Liver (tissue), 9 donors: ENCODE measurements around the gene HARS2. TPM values are rescaled to one million over a fixed set of nuclear protein-coding genes. Genes with fewer than 3 reads are reported as not detected.
A peak's percentile ranks its signal among the peaks of the same experiment; 100 is the strongest.

Experiments used
- DNase-seq: peaks from one replicate; pipeline ENCODE4 v3.0.0-alpha.2; 2017; ENCODE audit warnings: low spot score
- H3K27ac ChIP-seq, 2 donors: one replicate each; pipeline ENCODE4 v1.7.0; 2013; ENCODE audit warnings: inconsistent platforms in 2 of 2, low read length in 2 of 2, control low read depth in 1 of 2, low read depth in 1 of 2, mild to moderate bottlenecking in 1 of 2
- H3K27me3 ChIP-seq, 4 donors: one replicate each; pipeline versions ENCODE4 v1.6.1 to v1.7.0; 2013; ENCODE audit warnings: low read length in 3 of 4, inconsistent platforms in 1 of 4, mild to moderate bottlenecking in 1 of 4, moderate library complexity in 1 of 4; ENCODE audit not compliant: control insufficient read depth in 4 of 4, insufficient read depth in 4 of 4
- H3K36me3 ChIP-seq, 4 donors: one replicate each; pipeline versions ENCODE4 v1.6.1 to v1.7.0; 2013; ENCODE audit warnings: low read length in 3 of 4, mild to moderate bottlenecking in 3 of 4, low read depth in 1 of 4, moderate library complexity in 1 of 4; ENCODE audit not compliant: control insufficient read depth in 4 of 4, insufficient read depth in 3 of 4
- H3K4me1 ChIP-seq, 4 donors: one replicate each; pipeline versions ENCODE4 v1.6.1 to v1.7.0; 2013; ENCODE audit warnings: low read length in 3 of 4, mild to moderate bottlenecking in 3 of 4, moderate library complexity in 1 of 4; ENCODE audit not compliant: control insufficient read depth in 4 of 4, insufficient read depth in 4 of 4
- H3K4me3 ChIP-seq, 3 donors: one replicate each; pipeline versions ENCODE4 v1.6.1 to v1.7.0; 2013; ENCODE audit warnings: low read length in 3 of 3, control low read depth in 1 of 3, low read depth in 1 of 3, mild to moderate bottlenecking in 1 of 3
- H3K9ac ChIP-seq, 2 donors: one replicate each; pipeline ENCODE4 v1.7.0; 2013; ENCODE audit warnings: low read length in 2 of 2, mild to moderate bottlenecking in 2 of 2, moderate library complexity in 2 of 2, control low read depth in 1 of 2, low read depth in 1 of 2
- H3K9me3 ChIP-seq, 4 donors: one replicate each; pipeline versions ENCODE4 v1.6.1 to v1.7.0; 2013; ENCODE audit warnings: low read length in 3 of 4; ENCODE audit not compliant: control insufficient read depth in 4 of 4
- ATF3 ChIP-seq: IDR thresholded peaks from 2 replicates; pipeline ENCODE4 v1.6.1; 2016; ENCODE audit warnings: antibody characterized with exemption
- EGR1 ChIP-seq, 2 donors: IDR thresholded peaks; 2 replicates each; pipeline ENCODE4 v1.6.1; 2016 to 2018; ENCODE audit warnings: antibody characterized with exemption in 2 of 2, low read depth in 2 of 2
- FOXA1 ChIP-seq: IDR thresholded peaks from 2 replicates; pipeline ENCODE4 v1.6.1; 2016; ENCODE audit warnings: antibody characterized with exemption
- FOXA2 ChIP-seq: IDR thresholded peaks from 2 replicates; pipeline ENCODE4 v1.6.1; 2016; ENCODE audit warnings: antibody characterized with exemption
- GABPA ChIP-seq, 2 donors: IDR thresholded peaks in 1 of 2; conservative IDR thresholded peaks in 1 of 2; 2 replicates each; pipeline ENCODE4 v1.6.1; 2016; ENCODE audit warnings: antibody characterized with exemption in 2 of 2, mild to moderate bottlenecking in 1 of 2, moderate library complexity in 1 of 2
- HNF4A ChIP-seq, 2 donors: conservative IDR thresholded peaks; 2 replicates each; pipeline ENCODE4 v1.6.1; 2016; ENCODE audit warnings: antibody characterized with exemption in 2 of 2, mild to moderate bottlenecking in 2 of 2
- HNF4G ChIP-seq: IDR thresholded peaks from 2 replicates; pipeline ENCODE4 v1.6.1; 2016; ENCODE audit warnings: antibody characterized with exemption
- JUND ChIP-seq, 2 donors: IDR thresholded peaks; 2 replicates each; pipeline ENCODE4 v1.6.1; 2016; ENCODE audit warnings: antibody characterized with exemption in 2 of 2
- RAD21 ChIP-seq, 2 donors: IDR thresholded peaks; 2 replicates each; pipeline ENCODE4 v1.6.1; 2016; ENCODE audit warnings: antibody characterized with exemption in 2 of 2, mild to moderate bottlenecking in 2 of 2
- REST ChIP-seq: IDR thresholded peaks from 2 replicates; pipeline ENCODE4 v1.6.1; 2016; ENCODE audit warnings: antibody characterized with exemption, mild to moderate bottlenecking
- RXRA ChIP-seq, 2 donors: IDR thresholded peaks; 2 replicates each; pipeline ENCODE4 v1.6.1; 2017 to 2018; ENCODE audit warnings: antibody characterized with exemption in 2 of 2, mild to moderate bottlenecking in 1 of 2
- SP1 ChIP-seq: IDR thresholded peaks from 2 replicates; pipeline ENCODE4 v1.6.1; 2018; ENCODE audit warnings: antibody characterized with exemption, mild to moderate bottlenecking
- TAF1 ChIP-seq: conservative IDR thresholded peaks from 2 replicates; pipeline ENCODE4 v1.6.1; 2016; ENCODE audit warnings: antibody characterized with exemption, mild to moderate bottlenecking
- YY1 ChIP-seq: IDR thresholded peaks from 2 replicates; pipeline ENCODE4 v1.6.1; 2016; ENCODE audit warnings: antibody characterized with exemption, mild to moderate bottlenecking
- WGBS: extraction: QIAGEN DNeasy Blood & Tissue Kit; methylation state at CpG from one replicate; pipeline ENCODE4 v1.1.7; 2013; 5-methylcytosine and 5-hydroxymethylcytosine counted together
- polyA plus RNA-seq, 2 donors: library from polyadenylated mRNA; stranded (reverse) in 1 of 2; unstranded in 1 of 2; fragments of 200-250 nt in 1 of 2; fragments of >200 nt in 1 of 2; fragmentation: Nextera tagmentation in 1 of 2; extraction: Ambion mirVana in 1 of 2; gene quantifications; one replicate each; pipeline versions ENCODE4 v1.2.1 to v1.2.3, GENCODE V29; 2013 to 2015
- total RNA-seq, 2 donors: library from RNA; depleted of rRNA; stranded (reverse); fragments of >200 nt; gene quantifications; one replicate each; pipeline ENCODE4 v1.2.3, GENCODE V29; 2014
- TF ChIP-seq, protein P1 (sequence below): fragments of 150-350 bp; IDR thresholded peaks from 2 replicates; pipeline ENCODE4 v1.5.1; 2017; ENCODE audit warnings: improper control_type of control experiment, low read depth, low read length; ENCODE audit not compliant: missing input control
- TF ChIP-seq, protein P2 (sequence below): IDR thresholded peaks from 2 replicates; pipeline ENCODE4 v1.6.1; 2016; ENCODE audit warnings: antibody characterized with exemption
- donor health status: healthy.
- donor health status: healthy.
- donor health status: healthy.
- donor health status: healthy.
- donor health status: healthy.

Gene HARS2
- total and polyA plus RNA-seq, 4 donors = 8.6 to 16.3 (median 10.8) TPM

GRCh38 chr5:140725799-140726471 lies 34.7 kb downstream of the HARS2 start:
- 10% methylated on average over 23 of the region's 23 CpGs for WGBS
- H3K9ac ChIP-seq = no peak overlapping the region
- no peak overlapping the region for H3K27ac ChIP-seq
- no peaks in the 10 kb centered on the region for H3K4me1 ChIP-seq
- H3K27me3 ChIP-seq = no peaks in the 10 kb centered on the region
- H3K4me3 ChIP-seq = no peak overlapping the region
- TF ChIP-seq JUND (IDR thresholded peaks at IDR 0.05) = peak in 1 of 2 donors; percentile 36
- TF ChIP-seq EGR1 (IDR thresholded peaks at IDR 0.05; ENCODE audit: low read depth in 2 of 2) = peak in 1 of 2 donors; percentile 21
- no peak for TF ChIP-seq FOXA2
- TF ChIP-seq ATF3 = peak; percentile 99
- TF ChIP-seq RAD21 (IDR thresholded peaks at IDR 0.05) = peak in 1 of 2 donors; percentile 5
- TF ChIP-seq YY1 = peak; percentile 49
- TF ChIP-seq TAF1 = no peak
- TF ChIP-seq, protein P1, sequence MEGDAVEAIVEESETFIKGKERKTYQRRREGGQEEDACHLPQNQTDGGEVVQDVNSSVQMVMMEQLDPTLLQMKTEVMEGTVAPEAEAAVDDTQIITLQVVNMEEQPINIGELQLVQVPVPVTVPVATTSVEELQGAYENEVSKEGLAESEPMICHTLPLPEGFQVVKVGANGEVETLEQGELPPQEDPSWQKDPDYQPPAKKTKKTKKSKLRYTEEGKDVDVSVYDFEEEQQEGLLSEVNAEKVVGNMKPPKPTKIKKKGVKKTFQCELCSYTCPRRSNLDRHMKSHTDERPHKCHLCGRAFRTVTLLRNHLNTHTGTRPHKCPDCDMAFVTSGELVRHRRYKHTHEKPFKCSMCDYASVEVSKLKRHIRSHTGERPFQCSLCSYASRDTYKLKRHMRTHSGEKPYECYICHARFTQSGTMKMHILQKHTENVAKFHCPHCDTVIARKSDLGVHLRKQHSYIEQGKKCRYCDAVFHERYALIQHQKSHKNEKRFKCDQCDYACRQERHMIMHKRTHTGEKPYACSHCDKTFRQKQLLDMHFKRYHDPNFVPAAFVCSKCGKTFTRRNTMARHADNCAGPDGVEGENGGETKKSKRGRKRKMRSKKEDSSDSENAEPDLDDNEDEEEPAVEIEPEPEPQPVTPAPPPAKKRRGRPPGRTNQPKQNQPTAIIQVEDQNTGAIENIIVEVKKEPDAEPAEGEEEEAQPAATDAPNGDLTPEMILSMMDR = no peak
- peak; percentile 98 for TF ChIP-seq REST
- no peak for TF ChIP-seq HNF4G
- H3K9me3 ChIP-seq = no peaks in the 10 kb centered on the region
- no peaks in the 10 kb centered on the region for H3K36me3 ChIP-seq
- DNase-seq = peak; percentile 46

GRCh38 chr5:140733098-140733497 lies 41.8 kb downstream of the HARS2 start:
- WGBS = 62% methylated on average over 4 of the region's 4 CpGs

More at GRCh38 chr5:140733098-140733497, 41.8 kb downstream of the HARS2 start:
- TF ChIP-seq GABPA (IDR thresholded peaks at IDR 0.05 in 1 of 2, conservative IDR thresholded peaks at IDR 0.05 in 1 of 2) (no peak), REST (no peak), FOXA1 (no peak), TAF1 (no peak), EGR1 (IDR thresholded peaks at IDR 0.05; ENCODE audit: low read depth in 2 of 2) (no peak), JUND (IDR thresholded peaks at IDR 0.05) (no peak), RXRA (IDR thresholded peaks at IDR 0.05) (no peak), HNF4A (conservative IDR thresholded peaks at IDR 0.05) (no peak), FOXA2 (no peak), SP1 (no peak), YY1 (no peak), ATF3 (no peak), RAD21 (IDR thresholded peaks at IDR 0.05) (no peak), HNF4G (no peak)
- TF ChIP-seq, protein P2, sequence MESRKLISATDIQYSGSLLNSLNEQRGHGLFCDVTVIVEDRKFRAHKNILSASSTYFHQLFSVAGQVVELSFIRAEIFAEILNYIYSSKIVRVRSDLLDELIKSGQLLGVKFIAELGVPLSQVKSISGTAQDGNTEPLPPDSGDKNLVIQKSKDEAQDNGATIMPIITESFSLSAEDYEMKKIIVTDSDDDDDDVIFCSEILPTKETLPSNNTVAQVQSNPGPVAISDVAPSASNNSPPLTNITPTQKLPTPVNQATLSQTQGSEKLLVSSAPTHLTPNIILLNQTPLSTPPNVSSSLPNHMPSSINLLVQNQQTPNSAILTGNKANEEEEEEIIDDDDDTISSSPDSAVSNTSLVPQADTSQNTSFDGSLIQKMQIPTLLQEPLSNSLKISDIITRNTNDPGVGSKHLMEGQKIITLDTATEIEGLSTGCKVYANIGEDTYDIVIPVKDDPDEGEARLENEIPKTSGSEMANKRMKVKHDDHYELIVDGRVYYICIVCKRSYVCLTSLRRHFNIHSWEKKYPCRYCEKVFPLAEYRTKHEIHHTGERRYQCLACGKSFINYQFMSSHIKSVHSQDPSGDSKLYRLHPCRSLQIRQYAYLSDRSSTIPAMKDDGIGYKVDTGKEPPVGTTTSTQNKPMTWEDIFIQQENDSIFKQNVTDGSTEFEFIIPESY = no peak
- H3K27ac ChIP-seq = no peak overlapping the region
- peaks cover 0 to 5% (median 4%) of the 10 kb centered on the region in 4 donors for H3K27me3 ChIP-seq
- H3K9me3 ChIP-seq = no peaks in the 10 kb centered on the region
- no peak overlapping the region for H3K9ac ChIP-seq
- no peak overlapping the region for H3K4me3 ChIP-seq
- no peak for DNase-seq
- H3K36me3 ChIP-seq = no peaks in the 10 kb centered on the region
- H3K4me1 ChIP-seq = no peaks in the 10 kb centered on the region
